ENCODE results near the gene FXYD4.

The FXYD4 gene

GRCh38 chr10:43353495-43354329, 17.7 kb upstream of the FXYD4 start:
- TF ChIP-seq, protein P1, sequence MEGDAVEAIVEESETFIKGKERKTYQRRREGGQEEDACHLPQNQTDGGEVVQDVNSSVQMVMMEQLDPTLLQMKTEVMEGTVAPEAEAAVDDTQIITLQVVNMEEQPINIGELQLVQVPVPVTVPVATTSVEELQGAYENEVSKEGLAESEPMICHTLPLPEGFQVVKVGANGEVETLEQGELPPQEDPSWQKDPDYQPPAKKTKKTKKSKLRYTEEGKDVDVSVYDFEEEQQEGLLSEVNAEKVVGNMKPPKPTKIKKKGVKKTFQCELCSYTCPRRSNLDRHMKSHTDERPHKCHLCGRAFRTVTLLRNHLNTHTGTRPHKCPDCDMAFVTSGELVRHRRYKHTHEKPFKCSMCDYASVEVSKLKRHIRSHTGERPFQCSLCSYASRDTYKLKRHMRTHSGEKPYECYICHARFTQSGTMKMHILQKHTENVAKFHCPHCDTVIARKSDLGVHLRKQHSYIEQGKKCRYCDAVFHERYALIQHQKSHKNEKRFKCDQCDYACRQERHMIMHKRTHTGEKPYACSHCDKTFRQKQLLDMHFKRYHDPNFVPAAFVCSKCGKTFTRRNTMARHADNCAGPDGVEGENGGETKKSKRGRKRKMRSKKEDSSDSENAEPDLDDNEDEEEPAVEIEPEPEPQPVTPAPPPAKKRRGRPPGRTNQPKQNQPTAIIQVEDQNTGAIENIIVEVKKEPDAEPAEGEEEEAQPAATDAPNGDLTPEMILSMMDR (IDR thresholded peaks at IDR 0.05; ENCODE audit: insufficient read depth, low read length, poor library complexity, severe bottlenecking) = no peak
- no peaks in the 10 kb centered on the region for H3K36me3 ChIP-seq (ENCODE audit: control insufficient read depth, insufficient read depth, low read length)
- no peaks in the 10 kb centered on the region; the same call in 1 of the 2 replicates for H3K27me3 ChIP-seq (replicated peaks; ENCODE audit: control insufficient read depth, insufficient read depth, low read length)
- H3K4me3 ChIP-seq (replicated peaks; ENCODE audit: low read depth, low read length) = no peak overlapping the region
- no peak for DNase-seq (ENCODE audit: extremely low read depth, insufficient read length)

DNA sequence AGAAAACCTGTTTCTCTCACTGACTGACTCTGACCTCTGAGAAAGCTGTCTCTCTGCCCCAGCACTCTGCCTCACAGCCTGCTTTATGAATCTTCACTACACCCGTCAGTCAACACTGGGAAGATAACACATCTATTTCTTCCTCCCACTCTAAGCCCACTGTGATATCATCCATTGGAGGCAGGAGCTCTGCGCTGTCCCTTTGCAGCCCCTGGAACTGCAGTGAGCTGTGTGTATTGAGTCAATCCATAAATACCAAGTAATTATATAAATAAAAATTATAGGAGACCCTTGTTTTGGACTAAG, 17.2 kb upstream of the FXYD4 start:
- no peaks in the 10 kb centered on the region for H3K36me3 ChIP-seq (ENCODE audit: control insufficient read depth, insufficient read depth, low read length)
- TF ChIP-seq, protein P1 (IDR thresholded peaks at IDR 0.05; ENCODE audit: insufficient read depth, low read length, poor library complexity, severe bottlenecking) = no peak
- no peak overlapping the region for H3K4me3 ChIP-seq (replicated peaks; ENCODE audit: low read depth, low read length)
- DNase-seq (ENCODE audit: extremely low read depth, insufficient read length) = no peak
- H3K27me3 ChIP-seq (replicated peaks; ENCODE audit: control insufficient read depth, insufficient read depth, low read length) = no peaks in the 10 kb centered on the region; the same call in 1 of the 2 replicates

GRCh38 chr10:43354879-43355380, 16.5 kb upstream of the FXYD4 start:
- TF ChIP-seq, protein P1 (IDR thresholded peaks at IDR 0.05; ENCODE audit: insufficient read depth, low read length, poor library complexity, severe bottlenecking) = no peak
- Histone ChIP-seq H3K27me3 (replicated peaks; ENCODE audit: control insufficient read depth, insufficient read depth, low read length) (no peaks in the 10 kb centered on the region; the same call in 1 of the 2 replicates), H3K4me3 (replicated peaks; ENCODE audit: low read depth, low read length) (no peak overlapping the region), H3K36me3 (ENCODE audit: control insufficient read depth, insufficient read depth, low read length) (no peaks in the 10 kb centered on the region)
- DNase-seq (ENCODE audit: extremely low read depth, insufficient read length) = no peak

- TF ChIP-seq, protein P1 (IDR thresholded peaks at IDR 0.05; ENCODE audit: insufficient read depth, low read length, poor library complexity, severe bottlenecking) = no peak
- H3K27me3 ChIP-seq (replicated peaks; ENCODE audit: control insufficient read depth, insufficient read depth, low read length) = no peaks in the 10 kb centered on the region
- no peak overlapping the region for H3K4me3 ChIP-seq (replicated peaks; ENCODE audit: low read depth, low read length)
- no peak for DNase-seq (ENCODE audit: extremely low read depth, insufficient read length)
- no peaks in the 10 kb centered on the region for H3K36me3 ChIP-seq (ENCODE audit: control insufficient read depth, insufficient read depth, low read length)
Measured at GRCh38 chr10:43355749-43356371, 15.6 kb upstream of the FXYD4 start.

GRCh38 chr10:43360086-43360485, 11.3 kb upstream of the FXYD4 start:
- H3K27me3 ChIP-seq (replicated peaks; ENCODE audit: control insufficient read depth, insufficient read depth, low read length) = no peaks in the 10 kb centered on the region
- H3K4me3 ChIP-seq (replicated peaks; ENCODE audit: low read depth, low read length) = no peak overlapping the region
- no peaks in the 10 kb centered on the region for H3K36me3 ChIP-seq (ENCODE audit: control insufficient read depth, insufficient read depth, low read length)
- no peak for DNase-seq (ENCODE audit: extremely low read depth, insufficient read length)
- TF ChIP-seq, protein P1 (IDR thresholded peaks at IDR 0.05; ENCODE audit: insufficient read depth, low read length, poor library complexity, severe bottlenecking) = no peak

Data from GM06990 (cell line).